GM18511 (cell line): ENCODE data around the gene C10orf67.
A peak's percentile ranks its signal among the peaks of the same experiment; 100 is the strongest.
"Not testable (repeated sequence)": the region's sequence is repeated elsewhere in the genome, so short reads cannot be mapped to it uniquely, and the experiment has no call there.

Experiments used
- ATAC-seq: cut with Tn5 transposase; IDR thresholded peaks from one replicate; pipeline ENCODE4 v1.9.1; 2021; ENCODE audit warnings: mild to moderate bottlenecking, moderate library complexity; ENCODE audit not compliant: unreplicated experiment

The C10orf67 gene

DNA sequence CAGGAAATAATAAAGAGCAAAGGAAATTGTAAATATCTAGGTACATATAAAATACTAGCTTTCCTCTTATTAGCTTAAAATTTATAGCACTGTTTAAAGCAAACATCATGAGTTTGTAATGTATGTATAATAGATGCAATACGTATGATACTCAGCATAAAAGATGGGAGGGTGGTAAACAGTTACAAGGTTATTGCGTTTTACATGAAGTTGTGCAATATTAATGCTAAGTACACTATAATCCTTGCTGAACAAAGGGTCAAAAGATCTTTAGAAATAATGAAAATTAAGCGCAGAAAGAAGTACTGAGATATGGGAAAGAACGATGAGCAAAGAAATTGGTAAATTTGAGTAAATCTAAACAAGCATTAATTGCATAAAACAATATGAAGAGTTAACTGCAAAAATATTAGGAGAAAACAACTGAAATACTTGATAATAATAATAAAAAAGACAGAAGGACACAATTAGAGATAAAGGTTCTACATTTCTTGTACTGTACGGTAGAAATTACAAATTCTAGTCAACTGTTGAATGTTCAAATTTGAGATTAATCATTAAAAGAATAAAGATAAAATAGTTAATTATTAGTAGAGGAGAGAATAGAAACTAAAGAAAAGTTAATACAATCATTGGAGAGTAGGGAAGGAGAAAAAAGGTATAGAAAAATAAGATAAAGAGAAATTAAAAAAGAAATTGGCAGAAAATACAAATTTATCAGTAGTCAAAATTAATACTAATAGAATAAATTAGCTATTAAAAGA, 17.9 kb downstream of the C10orf67 start:
- ATAC-seq = no peak

DNA sequence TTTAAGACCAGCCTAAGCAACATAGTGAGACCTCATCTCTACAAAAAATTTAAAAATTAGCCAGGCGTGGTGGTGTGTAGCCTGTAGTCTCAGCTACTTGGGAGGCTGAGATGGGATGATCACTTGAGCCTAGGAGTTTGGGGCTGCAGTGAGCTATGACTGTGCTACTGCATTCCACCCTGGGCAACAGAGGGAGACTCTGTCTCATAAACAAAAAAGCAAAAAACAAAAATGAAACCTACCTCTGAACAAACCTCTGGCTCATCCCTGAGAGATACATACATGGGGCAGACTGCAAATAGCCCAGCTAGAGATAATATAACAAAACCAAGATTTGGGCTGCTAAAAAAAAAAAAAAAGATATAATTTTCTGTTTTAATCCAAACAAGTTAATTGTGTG, 19.5 kb downstream of the C10orf67 start:
- peak; percentile 95 for ATAC-seq

DNA sequence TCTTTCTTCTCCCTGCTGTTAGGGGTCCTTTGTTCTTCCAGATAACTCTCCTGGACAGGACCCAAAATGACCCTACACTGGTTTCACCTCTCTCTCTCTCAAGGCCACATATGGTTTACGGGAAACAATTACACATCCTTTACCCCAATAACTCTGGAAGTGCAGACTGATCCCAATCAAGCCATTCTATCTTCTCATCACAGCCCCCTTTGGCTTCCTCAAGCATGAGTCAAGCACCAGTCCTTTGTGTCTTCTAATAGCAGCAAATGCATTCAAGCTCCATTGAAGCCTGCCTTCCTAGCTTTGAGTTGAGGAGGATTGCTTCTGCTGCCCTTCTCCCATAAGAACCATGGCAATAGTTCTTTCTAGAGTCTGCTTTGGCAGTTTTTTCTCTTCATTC, 20.2 kb downstream of the C10orf67 start:
- no peak for ATAC-seq

DNA sequence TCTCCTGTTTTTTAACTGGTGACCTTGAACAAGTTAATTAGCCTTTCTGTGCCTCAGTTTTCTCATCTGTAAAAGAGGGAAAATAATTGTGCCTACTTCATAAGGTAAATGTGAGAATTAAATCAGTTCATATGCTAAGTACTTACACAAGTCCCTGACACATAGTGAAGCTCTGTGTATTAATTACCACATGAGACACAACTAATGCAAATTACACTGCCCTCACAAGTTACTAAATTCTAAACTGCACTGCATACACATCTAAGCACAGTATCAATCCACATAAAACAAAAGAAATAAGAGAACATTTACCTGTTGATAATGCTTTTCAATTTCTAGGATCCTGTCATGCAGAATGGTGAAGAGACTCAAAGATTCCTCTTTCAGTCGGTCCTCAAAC, 22.5 kb downstream of the C10orf67 start:
- ATAC-seq = no peak

DNA sequence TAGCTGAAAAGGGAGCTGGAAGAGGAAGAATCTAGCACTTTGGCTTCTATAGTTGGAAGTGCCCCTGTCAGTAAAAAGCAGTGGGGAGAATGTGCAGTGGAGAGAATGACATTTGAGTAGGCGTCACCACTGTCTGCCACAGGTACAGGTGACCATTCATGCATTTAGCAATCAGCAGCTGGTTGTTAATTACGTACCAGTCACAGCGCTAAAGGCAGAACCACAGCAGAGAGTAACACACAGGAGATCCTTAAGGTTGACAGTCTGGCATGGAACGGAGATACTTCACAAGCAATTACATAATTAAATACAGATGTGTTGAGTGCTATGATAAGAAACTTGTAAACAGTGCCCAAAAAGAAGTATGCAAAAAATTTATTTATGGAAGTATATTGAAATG, 24.8 kb downstream of the C10orf67 start:
- ATAC-seq = no peak

DNA sequence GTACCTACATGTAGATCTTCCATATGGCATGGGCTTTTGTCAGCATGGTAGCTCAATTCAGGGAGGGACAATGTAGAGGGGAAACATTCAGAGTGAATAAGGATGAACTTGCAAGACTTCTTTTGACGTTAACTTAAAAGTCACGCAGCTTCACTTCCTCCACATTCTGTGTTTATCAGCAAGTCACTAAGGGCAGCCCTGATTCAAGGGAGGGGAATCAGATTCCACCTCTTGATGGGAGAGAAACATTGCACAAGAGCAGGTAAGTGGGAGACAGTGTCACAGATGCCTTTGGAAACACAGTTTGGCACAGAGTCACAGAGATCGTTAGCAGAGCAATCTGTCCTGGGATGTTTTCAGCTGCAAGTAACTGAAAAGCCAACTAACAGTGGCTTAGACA, 26.2 kb downstream of the C10orf67 start:
- no peak for ATAC-seq

DNA sequence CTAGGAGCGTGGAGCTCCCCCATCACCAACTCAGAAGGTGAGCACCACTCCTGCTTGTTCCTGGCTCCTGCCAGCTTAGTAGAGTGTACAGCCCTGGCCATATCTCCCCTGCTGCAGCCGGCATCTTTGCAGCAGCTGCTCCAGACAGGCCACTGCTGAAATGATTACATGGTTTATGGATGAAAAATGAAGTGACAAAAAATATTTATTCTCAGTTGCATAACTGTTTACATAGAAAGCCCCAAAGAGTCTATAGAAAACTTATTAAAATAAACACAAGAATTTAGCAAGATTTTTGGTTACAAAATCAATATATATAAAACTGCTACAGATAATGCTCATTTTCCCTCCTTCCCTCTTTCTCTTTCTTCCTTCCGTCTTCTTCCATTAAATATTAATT, 27.2 kb downstream of the C10orf67 start:
- ATAC-seq = no peak

DNA sequence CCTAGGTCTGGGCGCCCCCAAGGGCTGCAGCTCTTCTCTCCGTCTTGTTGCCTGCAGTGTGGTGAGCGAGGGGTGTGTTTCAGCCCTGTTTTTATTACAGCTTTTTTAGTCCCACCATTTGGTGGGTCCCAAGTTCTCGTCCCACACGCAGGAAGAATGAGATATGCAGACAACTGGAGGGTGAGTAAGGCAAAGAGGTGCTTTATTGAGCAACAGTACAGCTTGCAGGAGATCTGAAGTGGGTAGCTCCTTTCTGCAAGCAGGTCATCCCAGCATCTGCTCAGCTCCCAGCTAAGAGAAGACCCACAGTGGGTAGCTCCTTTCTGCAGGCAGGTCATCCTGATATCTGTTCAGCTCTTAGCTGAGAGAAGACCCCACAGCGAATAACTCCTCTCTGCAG, 28.2 kb downstream of the C10orf67 start:
- ATAC-seq = no peak

DNA sequence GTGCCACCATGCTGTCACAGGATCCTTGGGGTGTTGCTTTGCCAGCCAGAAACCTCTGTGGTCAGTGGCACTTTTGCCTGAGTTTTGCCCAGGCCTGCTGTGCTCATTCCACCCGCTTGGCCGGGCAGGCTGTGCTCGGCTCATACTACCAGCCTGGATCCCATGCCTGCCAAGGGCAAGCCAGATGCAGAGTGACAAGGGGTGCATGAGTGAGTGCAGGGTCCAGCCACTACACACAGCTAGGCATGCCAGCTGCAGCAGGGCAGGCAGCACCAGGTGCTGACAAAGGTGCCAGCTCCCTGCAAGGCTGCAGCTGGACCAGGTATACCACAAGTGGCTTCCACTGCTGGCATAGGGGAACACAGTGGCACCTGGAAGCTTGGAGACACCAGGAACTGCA, 28.6 kb downstream of the C10orf67 start:
- no peak for ATAC-seq

DNA sequence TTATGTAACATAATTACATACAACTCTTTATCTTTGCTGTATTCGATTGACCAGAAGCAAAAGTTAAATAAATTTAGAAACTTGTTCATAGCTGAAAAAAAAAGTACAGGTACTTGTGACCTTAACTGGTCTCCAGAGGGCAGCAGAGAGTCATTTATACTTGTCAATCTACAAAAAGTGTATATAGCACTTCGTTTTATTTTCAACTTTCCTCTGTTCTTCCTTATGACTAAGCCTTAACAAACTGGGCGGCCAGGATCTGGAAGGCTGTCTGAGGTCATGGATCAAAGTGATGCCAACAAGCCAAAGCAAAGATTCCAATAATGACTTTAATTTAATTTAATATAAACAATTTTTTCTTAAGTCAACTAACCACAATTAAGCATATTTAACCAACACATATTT, 29.8 kb downstream of the C10orf67 start:
- no peak for ATAC-seq

DNA sequence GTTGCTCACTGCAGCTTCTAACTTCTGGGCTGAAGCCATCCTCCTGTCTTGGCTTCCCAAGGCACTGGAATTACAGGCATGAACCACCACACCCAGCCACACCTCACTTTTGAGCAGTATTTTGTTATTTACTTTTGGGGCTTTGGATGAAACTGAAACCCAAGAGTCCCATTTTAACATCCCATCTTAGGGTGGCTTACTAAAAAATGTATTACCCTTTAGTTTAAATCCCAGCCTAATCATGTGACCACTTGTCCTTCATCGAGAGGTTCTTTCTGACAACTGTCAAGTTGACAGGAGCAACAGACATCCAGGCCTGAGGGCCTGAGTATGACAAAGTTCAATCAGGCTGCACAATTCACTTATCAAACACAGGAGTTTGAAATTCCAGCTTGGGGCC, 33.6 kb downstream of the C10orf67 start:
- ATAC-seq = no peak

DNA sequence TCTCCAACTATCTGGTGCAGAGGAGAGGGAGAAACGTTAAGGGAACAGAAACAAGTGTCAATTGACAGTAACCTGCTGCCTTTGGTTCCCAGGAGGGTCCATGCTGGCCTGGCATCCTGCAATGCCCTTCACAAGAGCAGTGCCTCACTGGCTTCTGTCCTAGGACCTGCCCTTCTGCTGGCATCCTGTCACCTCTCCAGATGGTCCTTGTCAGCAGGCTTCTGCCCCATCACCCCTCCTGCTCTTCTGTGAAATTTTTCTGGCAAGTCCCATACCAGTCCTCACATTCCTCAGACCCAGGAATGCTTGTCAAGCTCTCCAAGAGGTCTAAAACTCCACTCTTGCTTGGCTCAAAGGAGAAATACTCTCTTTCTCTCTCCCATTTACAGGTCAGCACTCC, 34.2 kb downstream of the C10orf67 start:
- ATAC-seq = no peak

DNA sequence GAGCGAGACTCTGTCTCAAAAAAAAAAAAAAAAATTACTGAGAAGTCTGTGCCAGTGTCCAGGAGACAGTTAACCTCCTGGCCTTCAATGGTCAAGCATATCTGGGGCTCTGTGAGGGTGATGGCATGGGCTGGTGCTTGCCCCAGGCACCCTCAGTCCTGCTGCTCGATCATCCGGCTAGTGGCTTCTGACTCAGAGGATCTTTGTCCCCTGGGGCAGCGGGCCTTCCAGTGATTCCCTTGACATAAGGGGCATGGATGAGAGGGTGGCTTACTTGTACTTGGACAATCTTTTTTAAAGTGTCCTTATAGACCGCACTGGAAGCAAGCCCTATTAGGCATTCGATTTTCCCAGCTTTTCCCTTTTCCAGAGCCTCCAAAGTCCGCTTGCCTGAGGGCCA, 44.6 kb downstream of the C10orf67 start:
- ATAC-seq = not testable (repeated sequence)

DNA sequence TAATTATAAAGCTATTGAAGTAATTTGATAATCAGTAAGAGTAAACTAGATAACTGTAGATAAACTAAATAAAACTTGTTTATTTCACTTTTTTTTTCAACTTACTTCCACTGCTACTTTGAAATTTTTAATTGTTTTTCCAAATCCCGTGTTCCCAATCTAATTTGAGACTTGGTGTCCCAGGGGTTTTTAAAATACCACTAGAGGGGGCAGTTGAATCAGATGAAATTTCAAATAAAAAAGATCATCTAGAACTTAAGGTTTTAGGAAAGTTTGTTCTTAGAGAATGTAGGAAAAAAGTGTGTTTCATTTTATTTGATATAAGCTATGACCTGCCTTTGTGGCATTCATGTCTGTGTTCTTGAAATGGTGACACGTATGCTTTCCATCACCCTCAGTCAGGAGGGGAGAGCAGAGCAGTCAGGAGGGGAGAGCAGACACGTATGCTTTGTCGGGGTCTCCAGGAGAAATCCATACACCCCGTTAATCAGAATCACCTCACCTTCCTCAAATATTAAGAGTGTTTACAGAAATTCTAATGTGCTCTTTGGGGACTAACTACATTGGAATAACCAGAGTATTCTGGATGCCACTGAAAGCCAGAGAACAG, 49.9 kb downstream of the C10orf67 start:
- ATAC-seq = no peak

DNA sequence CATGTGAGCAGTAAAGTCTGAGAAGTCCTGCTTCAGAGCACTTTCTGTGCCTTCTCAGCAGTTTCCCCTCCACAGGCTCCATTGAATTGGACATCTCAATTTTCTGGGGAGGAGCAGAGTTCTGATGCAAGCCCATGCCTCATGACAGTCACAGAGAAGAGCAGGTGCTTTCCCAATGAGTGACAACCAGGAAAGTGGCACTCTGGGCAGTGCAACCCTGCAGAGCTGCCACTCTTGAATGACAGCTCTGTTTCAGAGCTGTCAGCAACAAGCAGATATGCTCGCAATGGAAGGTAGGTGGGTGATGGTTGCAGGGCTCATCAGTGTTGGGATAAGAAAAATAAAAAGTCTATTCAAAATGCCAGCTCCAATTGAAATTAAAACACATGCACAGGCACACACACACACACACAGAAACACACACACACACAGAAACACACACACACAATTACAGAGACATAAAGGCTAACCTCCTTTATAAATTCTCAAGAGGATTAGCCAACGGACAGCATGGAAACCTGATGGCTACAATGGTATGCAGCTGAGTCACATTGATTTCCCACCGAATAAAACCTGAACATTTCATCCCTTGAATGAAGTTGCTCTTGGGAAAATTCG, 50.5 kb downstream of the C10orf67 start:
- no peak for ATAC-seq

DNA sequence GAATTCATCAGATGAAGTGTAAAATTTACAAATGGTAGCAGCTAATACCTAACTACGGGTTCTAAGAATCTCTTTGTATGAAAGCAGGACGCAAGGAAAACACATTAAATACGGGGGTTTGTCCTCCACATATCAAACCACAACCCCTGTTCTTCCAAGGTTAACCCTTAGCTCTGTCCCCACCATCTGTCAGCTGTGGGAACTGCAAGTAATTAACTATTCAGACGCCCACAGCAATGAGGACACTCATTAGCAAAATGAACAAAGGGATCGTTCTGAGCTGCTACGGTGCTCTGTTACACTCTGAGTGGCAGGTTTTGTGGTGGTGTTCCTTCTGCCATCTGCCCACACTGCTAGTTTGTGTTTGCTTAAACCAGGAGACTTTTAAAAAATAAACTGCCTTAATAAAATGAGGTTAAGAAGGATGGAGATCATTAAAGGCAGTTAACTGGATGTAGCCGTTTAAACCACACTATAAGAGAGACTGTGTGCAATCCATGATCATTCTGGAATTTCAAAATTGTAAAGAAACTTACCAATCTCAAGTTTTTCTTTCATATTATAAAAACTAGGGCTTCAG, 51.4 kb downstream of the C10orf67 start:
- ATAC-seq = peak; percentile 96

DNA sequence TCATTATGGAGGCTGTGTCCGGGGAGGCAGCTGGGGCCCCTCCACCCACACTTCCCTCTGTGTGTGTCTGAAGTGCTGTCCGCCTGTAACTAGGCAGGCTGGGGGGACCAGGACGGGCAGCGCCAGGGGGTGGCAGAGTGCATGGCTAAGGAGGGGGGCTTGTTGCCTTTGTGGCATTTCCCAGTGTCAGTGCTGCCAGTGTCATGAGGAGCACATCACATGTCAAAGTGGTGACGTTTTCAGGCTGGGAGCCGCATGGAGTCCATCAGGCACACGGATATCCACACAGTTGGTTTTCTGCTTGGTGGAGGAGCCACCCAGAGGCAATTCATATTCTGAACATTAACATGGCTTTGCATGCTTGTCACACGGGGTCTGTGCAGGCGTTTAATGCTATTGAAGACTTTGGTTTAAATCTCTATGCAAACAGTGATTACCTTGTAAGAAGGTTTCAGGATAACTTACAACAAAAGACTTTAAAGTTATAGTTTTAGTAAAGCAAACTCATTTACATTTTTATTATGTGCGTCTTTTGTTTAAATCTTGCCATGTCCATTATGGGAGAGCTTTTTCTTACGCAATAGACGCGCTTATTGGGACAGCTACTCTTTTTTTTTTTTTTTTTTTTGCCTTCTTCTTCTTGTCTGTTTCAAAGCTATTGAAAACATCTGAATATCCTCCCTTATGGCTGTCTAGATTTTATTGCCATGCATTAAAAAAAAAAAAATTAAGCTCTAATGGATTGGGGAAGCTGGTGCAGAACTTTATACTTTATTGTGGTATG, 52.9 kb downstream of the C10orf67 start:
- ATAC-seq = no peak

DNA sequence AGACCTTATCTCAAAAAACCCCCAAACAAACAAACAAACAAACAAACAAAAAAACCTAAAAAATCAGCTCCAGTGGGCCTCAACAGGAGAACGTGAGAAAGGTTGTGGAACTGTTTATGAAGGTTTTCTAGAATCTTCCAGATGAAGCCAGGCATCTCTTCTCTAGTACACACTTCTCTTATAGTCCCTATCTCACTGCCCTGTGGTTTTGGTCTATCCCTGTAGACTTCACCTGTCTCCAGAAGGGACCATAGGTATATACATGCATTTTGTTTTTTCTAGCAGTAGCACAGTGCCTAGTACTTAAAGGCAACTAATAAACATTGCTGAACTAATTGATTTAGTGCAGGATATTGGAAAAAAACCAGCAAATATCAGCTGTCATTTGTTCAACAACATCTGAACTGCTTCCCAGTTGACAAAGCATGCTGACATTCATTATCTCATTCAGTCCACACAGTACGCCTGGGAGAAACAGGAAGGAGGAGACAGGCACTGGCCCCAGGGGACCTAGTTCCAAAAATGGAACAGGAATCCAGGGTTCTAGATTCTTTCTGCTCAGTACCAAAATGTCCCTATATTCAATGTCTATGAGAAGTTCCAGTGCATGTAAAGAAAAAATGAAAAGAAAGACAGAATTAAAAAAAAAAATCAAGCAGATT, 59.8 kb downstream of the C10orf67 start:
- ATAC-seq = no peak

DNA sequence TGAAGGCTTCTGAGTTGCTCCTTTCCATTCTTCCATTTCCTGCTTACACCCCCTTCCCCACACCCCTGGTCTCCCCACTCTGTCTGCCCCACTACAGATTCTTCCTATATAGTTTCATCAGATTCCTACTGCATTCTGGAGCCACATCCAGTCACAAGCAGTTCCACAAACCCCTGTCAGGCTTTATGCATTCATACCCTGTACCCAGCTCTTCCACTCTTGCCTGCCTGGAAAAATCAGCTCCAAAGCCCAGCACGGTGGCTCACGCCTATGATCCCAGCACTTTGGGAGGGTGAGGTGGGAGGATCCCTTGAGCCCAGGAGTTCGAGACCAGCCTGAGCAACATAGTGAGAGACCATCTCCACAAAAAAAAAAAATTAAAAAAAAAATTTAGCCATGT, 60.4 kb downstream of the C10orf67 start:
- no peak for ATAC-seq

DNA sequence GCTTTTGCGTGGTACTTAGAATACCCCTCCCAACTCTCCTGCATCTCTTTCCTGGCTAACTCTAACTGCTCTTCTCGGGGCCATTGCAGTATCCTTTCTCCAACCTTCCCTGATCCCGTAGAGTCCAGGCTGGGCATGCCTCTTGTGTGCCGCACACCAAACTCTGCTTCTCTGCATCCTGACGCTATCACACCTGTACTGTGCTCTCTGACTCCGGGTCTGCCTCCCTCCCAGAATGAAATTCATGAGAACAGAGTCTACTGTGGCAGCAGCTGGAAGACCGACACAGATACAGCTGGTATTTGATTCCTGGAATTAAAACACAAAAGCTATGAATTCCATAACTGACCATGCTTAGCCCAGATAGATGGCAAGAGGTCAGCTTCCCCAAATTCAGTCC, 60.9 kb downstream of the C10orf67 start:
- ATAC-seq = no peak

DNA sequence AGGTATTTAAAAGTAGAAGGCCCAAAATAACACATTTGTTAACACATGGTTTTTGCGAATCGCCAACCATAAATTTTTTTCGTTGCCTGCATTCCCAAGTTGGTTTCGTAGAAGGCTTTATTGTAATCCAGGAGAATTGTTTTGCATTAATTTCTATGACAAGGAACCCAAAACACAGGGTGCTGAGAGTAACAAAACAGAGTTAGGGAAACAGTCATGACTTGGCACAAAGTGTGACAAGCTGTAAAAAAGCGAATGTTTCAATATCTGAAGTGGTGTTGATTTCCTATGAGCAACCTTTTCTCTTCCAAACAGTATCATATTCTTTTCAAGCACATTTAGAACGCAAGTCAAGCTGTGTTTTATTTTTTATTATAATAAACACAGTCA, 63.6 kb downstream of the C10orf67 start:
- ATAC-seq = no peak
